ENCODE measurements around the gene TAF11L8.
"Not testable (repeated sequence)": the region's sequence is repeated elsewhere in the genome, so short reads cannot be mapped to it uniquely, and the experiment has no call there.

GRCh38 chr5:17610092-17610491 is 19.3 kb upstream of the TAF11L8 start, which contains the start of gene TAF11L12:
- not testable (repeated sequence) for TF ChIP-seq GATAD2B (conservative IDR thresholded peaks at IDR 0.05; ENCODE audit: low read depth); RAD21 (IDR thresholded peaks at IDR 0.05; ENCODE audit: insufficient read depth, low read depth, low read length); CREM (IDR thresholded peaks at IDR 0.05; ENCODE audit: low read depth); WRNIP1 (IDR thresholded peaks at IDR 0.05; ENCODE audit: borderline replicate concordance, low read depth, low read length); YY1 (IDR thresholded peaks at IDR 0.05; ENCODE audit: low read depth, low read length); CREB1 (IDR thresholded peaks at IDR 0.05; ENCODE audit: low read depth); CHD2 (IDR thresholded peaks at IDR 0.05; ENCODE audit: borderline replicate concordance, low read depth, low read length)
- TF ChIP-seq, protein P1, sequence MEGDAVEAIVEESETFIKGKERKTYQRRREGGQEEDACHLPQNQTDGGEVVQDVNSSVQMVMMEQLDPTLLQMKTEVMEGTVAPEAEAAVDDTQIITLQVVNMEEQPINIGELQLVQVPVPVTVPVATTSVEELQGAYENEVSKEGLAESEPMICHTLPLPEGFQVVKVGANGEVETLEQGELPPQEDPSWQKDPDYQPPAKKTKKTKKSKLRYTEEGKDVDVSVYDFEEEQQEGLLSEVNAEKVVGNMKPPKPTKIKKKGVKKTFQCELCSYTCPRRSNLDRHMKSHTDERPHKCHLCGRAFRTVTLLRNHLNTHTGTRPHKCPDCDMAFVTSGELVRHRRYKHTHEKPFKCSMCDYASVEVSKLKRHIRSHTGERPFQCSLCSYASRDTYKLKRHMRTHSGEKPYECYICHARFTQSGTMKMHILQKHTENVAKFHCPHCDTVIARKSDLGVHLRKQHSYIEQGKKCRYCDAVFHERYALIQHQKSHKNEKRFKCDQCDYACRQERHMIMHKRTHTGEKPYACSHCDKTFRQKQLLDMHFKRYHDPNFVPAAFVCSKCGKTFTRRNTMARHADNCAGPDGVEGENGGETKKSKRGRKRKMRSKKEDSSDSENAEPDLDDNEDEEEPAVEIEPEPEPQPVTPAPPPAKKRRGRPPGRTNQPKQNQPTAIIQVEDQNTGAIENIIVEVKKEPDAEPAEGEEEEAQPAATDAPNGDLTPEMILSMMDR (IDR thresholded peaks at IDR 0.05 in 2 of 3, conservative IDR thresholded peaks at IDR 0.05 in 1 of 3; ENCODE audit: control insufficient read depth in 2 of 3, extremely low read depth in 1 of 3, insufficient read depth in 1 of 3, low read depth in 3 of 3, low read length in 3 of 3) = not testable (repeated sequence)

All from GM12878 (cell line).